Measurements from ENCODE around the gene SMPD4. TPM values are rescaled to one million over a fixed set of nuclear protein-coding genes. Genes with fewer than 3 reads are reported as not detected.
"Not testable (repeated sequence)": the region's sequence is repeated elsewhere in the genome, so short reads cannot be mapped to it uniquely, and the experiment has no call there.

SMPD4 gene
- total and polyA plus RNA-seq, 9 of the 15 experiments (the other 6 are each of a cell fraction or from before 2014, with no cell fraction given): 7.5 to 123 (median 35.7) TPM

GRCh38 chr2:130190237-130190636, 8.8 kb upstream of the SMPD4 start:
- TF ChIP-seq HMG20B (CRISPR knock-in tag; IDR thresholded peaks at IDR 0.05): no peak
- peak; percentile 50; the same call in 1 of the 2 replicates for TF ChIP-seq POLR2G (IDR thresholded peaks at IDR 0.05; ENCODE audit: low read depth, low read length)
- TF ChIP-seq BHLHE40 (IDR thresholded peaks at IDR 0.05; ENCODE audit: low read length): no peak
- TF ChIP-seq RBFOX2 (IDR thresholded peaks at IDR 0.05; ENCODE audit: low read depth, low read length): 0 out of 2 replicates have a peak, but pooled peaks have one; percentile 16
- Histone ChIP-seq H3K36me3 (ENCODE audit: control insufficient read depth, insufficient read depth, low read length) (peaks cover 12% of the 10 kb centered on the region; the same call in 1 of the 3 replicates), H3K4me3 (no peak overlapping the region), H3K79me2 (ENCODE audit: control insufficient read depth, insufficient read depth, low read length) (peaks cover 3% of the 10 kb centered on the region; the same call in 1 of the 3 replicates), H3K9me3 (replicated peaks; ENCODE audit: control insufficient read depth, insufficient read depth, low read depth, low read length) (no peaks in the 10 kb centered on the region), H3K9ac (ENCODE audit: insufficient read depth in 1 of 2, low read depth in 2 of 2, low read length in 2 of 2) (0 out of 4 replicates have a peak overlapping the region, but pooled peaks of 1 of the 2 experiments have one; percentile 45), H3K9me1 (ENCODE audit: control insufficient read depth, insufficient read depth, low read length) (no peaks in the 10 kb centered on the region), H3K27ac (ENCODE audit: extremely low read depth, low read depth, low read length) (no peak overlapping the region), H4K20me1 (replicated peaks; ENCODE audit: control insufficient read depth, insufficient read depth, low read length) (no peaks in the 10 kb centered on the region), H3K4me1 (replicated peaks in 1 of 2; ENCODE audit: control insufficient read depth in 2 of 2, insufficient read depth in 2 of 2, low read length in 2 of 2) (peaks cover 3 to 9% of the 10 kb centered on the region in 2 experiments; a peak in 4 of 5 replicates), H3K4me2 (ENCODE audit: insufficient read depth, low read length) (no peak overlapping the region), H3K27me3 (ENCODE audit: control insufficient read depth in 2 of 2, insufficient read depth in 2 of 2, low read length in 2 of 2) (no peaks in the 10 kb centered on the region), H2AFZ (ENCODE audit: low read depth, low read length) (no peak overlapping the region)
- no peak for DNase-seq (ENCODE audit: extremely low read depth in 1 of 4, low spot score in 3 of 4)
- ChIA-PET CTCF (ENCODE audit: low intra/inter-chr PET ratio) (no interaction called here), POLR2A (no interaction called here)
- ATAC-seq: no peak
- in situ Hi-C loops (cut with MboI) (no loop called here), intact Hi-C loops (cut with micrococcal nuclease) (no loop called here)
- no peak for FAIRE-seq
- BruUV-seq (replicated peaks): no TSS peak
- 81% methylated on average over 11 of the region's 15 CpGs for WGBS (ENCODE audit: insufficient coverage, low coverage, missing lambda C conversion rate)

DNA sequence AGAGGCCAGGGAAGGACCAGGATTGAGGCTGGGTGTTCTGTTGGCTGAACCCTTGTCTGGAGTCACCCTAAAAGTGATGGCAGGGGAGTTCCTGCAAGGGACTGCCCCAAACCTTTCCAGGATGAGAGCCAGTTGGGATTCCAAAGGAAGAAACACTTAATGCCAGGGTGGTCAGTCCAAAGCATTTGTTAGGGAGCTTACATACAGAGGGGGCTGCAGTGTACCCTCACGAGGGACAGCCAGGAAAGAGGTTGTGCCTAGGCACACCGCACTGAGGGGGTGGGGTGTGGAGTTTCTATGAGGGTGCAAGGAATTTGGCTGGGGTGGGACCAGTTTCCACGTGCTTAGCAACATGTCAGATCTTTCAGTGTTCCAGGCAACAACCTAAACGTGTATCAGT, 7.6 kb upstream of the SMPD4 start:
- H2AFZ ChIP-seq (ENCODE audit: low read depth, low read length); H3K27me3 ChIP-seq (ENCODE audit: control insufficient read depth in 2 of 2, insufficient read depth in 2 of 2, low read length in 2 of 2); H3K27ac ChIP-seq (ENCODE audit: extremely low read depth, low read depth, low read length); BruUV-seq (replicated peaks); H3K9me3 ChIP-seq (replicated peaks; ENCODE audit: control insufficient read depth, insufficient read depth, low read depth, low read length); FAIRE-seq; H3K4me3 ChIP-seq; H4K20me1 ChIP-seq (replicated peaks; ENCODE audit: control insufficient read depth, insufficient read depth, low read length); POLR2A ChIA-PET; CTCF ChIA-PET (ENCODE audit: low intra/inter-chr PET ratio); in situ Hi-C loops (cut with MboI); H3K4me2 ChIP-seq (ENCODE audit: insufficient read depth, low read length); H3K9ac ChIP-seq (ENCODE audit: insufficient read depth in 1 of 2, low read depth in 2 of 2, low read length in 2 of 2); H3K9me1 ChIP-seq (ENCODE audit: control insufficient read depth, insufficient read depth, low read length); ATAC-seq; DNase-seq (ENCODE audit: extremely low read depth in 1 of 4, low spot score in 3 of 4): not testable (repeated sequence)
- Histone ChIP-seq H3K4me1 (replicated peaks in 1 of 2; ENCODE audit: control insufficient read depth in 2 of 2, insufficient read depth in 2 of 2, low read length in 2 of 2) (peaks cover 4 to 17% of the 10 kb centered on the region in 2 experiments; a peak in 4 of 5 replicates), H3K36me3 (ENCODE audit: control insufficient read depth, insufficient read depth, low read length) (peaks cover 20% of the 10 kb centered on the region; the same call in 2 of the 3 replicates), H3K79me2 (ENCODE audit: control insufficient read depth, insufficient read depth, low read length) (peaks cover 11% of the 10 kb centered on the region)
- WGBS (ENCODE audit: insufficient coverage, low coverage, missing lambda C conversion rate): 80% methylated on average over 3 of the region's 4 CpGs
- intact Hi-C loops (cut with micrococcal nuclease): loop anchor here (10.0 kb wide), 1 partner anchor 1296 kb away; no protein-coding TSS in a partner anchor
